Caco-2 (cell line): Measurements from ENCODE around the gene ZC3H6. TPM values are rescaled to one million over a fixed set of nuclear protein-coding genes. Genes with fewer than 3 reads are reported as not detected.
A peak's percentile ranks its signal among the peaks of the same experiment; 100 is the strongest.
"Not testable (repeated sequence)": the region's sequence is repeated elsewhere in the genome, so short reads cannot be mapped to it uniquely, and the experiment has no call there.

Experiments
- BruUV-seq: library from RNA; stranded (reverse); fragments of 400-500 nt; replicated peaks from 2 replicates; lab custom pipeline; 2021; lab: Mats Ljungman, UMichigan
- CTCF ChIA-PET: fragments of 300-600 bp; sonication (Branson Sonifier 250); formaldehyde crosslinking; loops from one replicate; lab custom pipeline; 2022; ENCODE audit warnings: antibody characterized with exemption; lab: Charles Lee
- POLR2A ChIA-PET: fragments of 300-600 bp; sonication (Branson Sonifier 250); formaldehyde crosslinking; loops from one replicate; lab custom pipeline; 2022; ENCODE audit warnings: antibody characterized with exemption; lab: Charles Lee
- DNase-seq, 2 experiments: peaks; one replicate each; pipeline versions ENCODE4 v3.0.0 to v3.0.0-alpha.2; 2020 to 2022
- H3K27me3 ChIP-seq: replicated peaks from 2 replicates; pipeline ENCODE4 v1.6.0; 2011; ENCODE audit warnings: low read length; ENCODE audit not compliant: control insufficient read depth, insufficient read depth
- H3K36me3 ChIP-seq: 2 replicates; pipeline ENCODE4 v1.5.1; 2011; ENCODE audit warnings: low read length; ENCODE audit not compliant: control insufficient read depth, insufficient read depth
- H3K4me1 ChIP-seq: fragments of 250-450 bp; sonication (Bioruptor Pico); 2 replicates; pipeline ENCODE4 v1.5.1; 2020; ENCODE audit warnings: mild to moderate bottlenecking
- H3K4me3 ChIP-seq: 2 replicates; pipeline ENCODE4 v1.5.1; 2011; ENCODE audit warnings: low read depth, mild to moderate bottlenecking, control low read depth, low read length
- H3K9me3 ChIP-seq: fragments of 250-450 bp; sonication (Bioruptor Pico); 2 replicates; pipeline ENCODE4 v1.5.1; 2020; ENCODE audit warnings: mild to moderate bottlenecking, moderate library complexity
- H3K27ac Mint-ChIP-seq: one replicate; pipeline ENCODE4 v1.8.0; 2022; ENCODE audit warnings: mixed read lengths; ENCODE audit not compliant: unreplicated experiment
- H3K27me3 Mint-ChIP-seq: one replicate; pipeline ENCODE4 v1.8.0; 2022; ENCODE audit warnings: mixed read lengths; ENCODE audit not compliant: insufficient read depth, unreplicated experiment
- H3K36me3 Mint-ChIP-seq: one replicate; pipeline ENCODE4 v1.8.0; 2022; ENCODE audit warnings: mild to moderate bottlenecking, mixed read lengths; ENCODE audit not compliant: insufficient read depth, unreplicated experiment
- H3K4me1 Mint-ChIP-seq: one replicate; pipeline ENCODE4 v1.8.0; 2022; ENCODE audit warnings: low read depth, mixed read lengths; ENCODE audit not compliant: unreplicated experiment
- H3K4me3 Mint-ChIP-seq: one replicate; pipeline ENCODE4 v1.8.0; 2022; ENCODE audit warnings: mild to moderate bottlenecking, moderate library complexity, mixed read lengths; ENCODE audit not compliant: unreplicated experiment
- H3K9me3 Mint-ChIP-seq: one replicate; pipeline ENCODE4 v1.8.0; 2022; ENCODE audit warnings: mixed read lengths; ENCODE audit not compliant: unreplicated experiment
- CTCF ChIP-seq, 2 experiments: fragments of 200-600 bp in 1 of 2; IDR thresholded peaks; 1 replicate in 1 of 2; 2 replicates in 1 of 2; pipeline versions ENCODE4 v1.5.1 to v1.8.0; 2011 to 2022; ENCODE audit warnings: antibody characterized with exemption in 1 of 2, control low read depth in 1 of 2, inconsistent platforms in 1 of 2, low read depth in 1 of 2, low read length in 1 of 2, mild to moderate bottlenecking in 1 of 2, moderate library complexity in 1 of 2; ENCODE audit not compliant: insufficient read depth in 1 of 2, severe bottlenecking in 1 of 2, unreplicated experiment in 1 of 2
- intact Hi-C: fragments of 100-400 bp; cut with micrococcal nuclease; formaldehyde crosslinking; loops from one replicate; pipeline ENCODE4 v1.10.0; 2022; ENCODE audit not compliant: unreplicated experiment
- total RNA-seq: library from RNA; stranded (reverse); gene quantifications from 2 replicates; pipeline ENCODE4 v1.2.3, GENCODE V29; 2022

The ZC3H6 gene
- total RNA-seq, 1 experiment from 2014 or later, result 1.9 TPM

GRCh38 chr2:112342067-112342550 is 66.7 kb downstream of the ZC3H6 start:
- no peaks in the 10 kb centered on the region for H3K4me1 Mint-ChIP-seq
- Histone ChIP-seq H3K4me3 (no peak overlapping the region), H3K36me3 (no peaks in the 10 kb centered on the region), H3K27me3 (no peaks in the 10 kb centered on the region), H3K4me1 (peaks cover 7% of the 10 kb centered on the region), H3K9me3 (no peaks in the 10 kb centered on the region)
- peaks cover 5% of the 10 kb centered on the region for H3K36me3 Mint-ChIP-seq
- H3K4me3 Mint-ChIP-seq, result no peak overlapping the region
- no peaks in the 10 kb centered on the region for H3K27me3 Mint-ChIP-seq
- no peaks in the 10 kb centered on the region for H3K9me3 Mint-ChIP-seq
- no peak for TF ChIP-seq CTCF (IDR thresholded peaks at IDR 0.05; ENCODE audit: insufficient read depth in 1 of 2, low read depth in 1 of 2, low read length in 1 of 2, severe bottlenecking in 1 of 2, unreplicated experiment in 1 of 2)
- ChIA-PET POLR2A (no interaction called here), CTCF (no interaction called here)
- intact Hi-C loops, result no loop called here
- H3K27ac Mint-ChIP-seq, result no peak overlapping the region
- no TSS peak for BruUV-seq
- no peak for DNase-seq

- TF ChIP-seq CTCF (IDR thresholded peaks at IDR 0.05; ENCODE audit: insufficient read depth in 1 of 2, low read depth in 1 of 2, low read length in 1 of 2, severe bottlenecking in 1 of 2, unreplicated experiment in 1 of 2), result no peak
- Mint-ChIP-seq H3K36me3 (peaks cover 5% of the 10 kb centered on the region), H3K27ac (no peak overlapping the region), H3K9me3 (no peaks in the 10 kb centered on the region), H3K4me3 (no peak overlapping the region), H3K27me3 (no peaks in the 10 kb centered on the region), H3K4me1 (no peaks in the 10 kb centered on the region)
- H3K36me3 ChIP-seq, result no peaks in the 10 kb centered on the region
- ChIA-PET POLR2A (no interaction called here), CTCF (no interaction called here)
- no peaks in the 10 kb centered on the region for H3K27me3 ChIP-seq
- no peak overlapping the region for H3K4me3 ChIP-seq
- peaks cover 7% of the 10 kb centered on the region for H3K4me1 ChIP-seq
- DNase-seq, result no peak
- no peaks in the 10 kb centered on the region for H3K9me3 ChIP-seq
- intact Hi-C loops, result no loop called here
- no TSS peak for BruUV-seq
These were observed 68.6 kb downstream of the ZC3H6 start for GRCh38 chr2:112343827-112344585.

GRCh38 chr2:112345030-112346027 is 69.9 kb downstream of the ZC3H6 start:
- no peaks in the 10 kb centered on the region for H3K36me3 ChIP-seq
- intact Hi-C loops, result no loop called here
- Mint-ChIP-seq H3K27ac (peak overlapping the region; percentile 53), H3K4me1 (no peaks in the 10 kb centered on the region), H3K27me3 (no peaks in the 10 kb centered on the region), H3K9me3 (no peaks in the 10 kb centered on the region), H3K4me3 (peak overlapping the region; percentile 27), H3K36me3 (peaks cover 5% of the 10 kb centered on the region)
- ChIA-PET POLR2A (no interaction called here), CTCF (interaction anchor here (0.6 to 1.1 kb wide), 2 partner anchors 24 to 68 kb away, joined by 3 to 6 read pairs; no protein-coding TSS in a partner anchor)
- no peaks in the 10 kb centered on the region for H3K9me3 ChIP-seq
- BruUV-seq, result no TSS peak
- no peaks in the 10 kb centered on the region for H3K27me3 ChIP-seq
- DNase-seq, result peak in 1 of 2 experiments; percentile 45
- peak in 1 of 2 experiments; percentile 37 for TF ChIP-seq CTCF (IDR thresholded peaks at IDR 0.05; ENCODE audit: insufficient read depth in 1 of 2, low read depth in 1 of 2, low read length in 1 of 2, severe bottlenecking in 1 of 2, unreplicated experiment in 1 of 2)
- H3K4me3 ChIP-seq, result peak overlapping the region; percentile 13
- peaks cover 7% of the 10 kb centered on the region for H3K4me1 ChIP-seq

DNA sequence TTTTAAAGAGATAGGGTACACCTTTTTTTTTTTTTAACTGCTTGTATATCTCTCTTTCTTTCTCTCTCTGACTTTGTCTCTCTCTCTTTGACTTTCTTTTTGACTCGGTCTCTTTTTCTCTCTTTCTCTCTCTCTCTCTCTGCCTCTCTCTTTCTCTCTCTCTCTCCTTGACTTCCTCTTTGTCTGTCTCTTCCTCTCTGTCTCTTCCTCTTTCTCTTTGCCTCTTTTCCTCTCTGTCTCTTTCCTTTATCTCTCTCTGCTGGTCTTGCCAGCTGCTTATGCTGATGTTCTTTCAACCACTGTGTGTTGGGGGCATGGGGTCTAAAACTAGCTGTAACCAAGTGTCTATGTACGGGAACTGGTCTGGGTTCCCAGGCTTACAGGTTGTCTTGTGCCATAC is 76.9 kb downstream of the ZC3H6 start:
- H3K4me3 Mint-ChIP-seq, intact Hi-C loops, H3K4me1 ChIP-seq, DNase-seq, H3K27ac Mint-ChIP-seq, H3K9me3 ChIP-seq, H3K27me3 Mint-ChIP-seq, CTCF ChIA-PET, H3K9me3 Mint-ChIP-seq, H3K27me3 ChIP-seq, H3K4me3 ChIP-seq, H3K36me3 Mint-ChIP-seq, BruUV-seq, H3K4me1 Mint-ChIP-seq, H3K36me3 ChIP-seq, POLR2A ChIA-PET: not testable (repeated sequence)
